HepG2 (cell line): Measurements from ENCODE around the gene PLOD3. TPM values are rescaled to one million over a fixed set of nuclear protein-coding genes. Genes with fewer than 3 reads are reported as not detected.

ENCODE experiments used
- ARHGAP35 ChIP-seq: sonication (generic); formaldehyde crosslinking; IDR thresholded peaks from 2 replicates; pipeline ENCODE4 v1.9.0; 2022; ENCODE audit warnings: mild to moderate bottlenecking, inconsistent platforms, moderate library complexity, missing genetic modification reagents, borderline replicate concordance
- BHLHE40 ChIP-seq: IDR thresholded peaks from 2 replicates; pipeline ENCODE4 v1.6.1; 2011; ENCODE audit warnings: low read length, improper control_type of control experiment
- HDAC6 ChIP-seq: fragments of 200-600 bp; sonication (generic); IDR thresholded peaks from 2 replicates; pipeline ENCODE4 v1.7.0; 2017; ENCODE audit warnings: mild to moderate bottlenecking, antibody characterized with exemption, low read length, low read depth
- HNRNPH1 ChIP-seq: fragments of 200-400 bp; formaldehyde crosslinking; optimal IDR thresholded peaks from 2 replicates; pipeline ENCODE3; 2017; ENCODE audit warnings: mild to moderate bottlenecking, low read depth, low read length
- KAT7 ChIP-seq: IDR thresholded peaks from 2 replicates; pipeline ENCODE4 v1.6.1; 2018; ENCODE audit warnings: borderline replicate concordance, missing compliant biosample characterization
- KDM4B ChIP-seq: sonication (generic); formaldehyde crosslinking; IDR thresholded peaks from 2 replicates; pipeline ENCODE4 v1.4.0; 2020; ENCODE audit warnings: missing genetic modification reagents
- NR1H2 ChIP-seq: sonication (generic); formaldehyde crosslinking; IDR thresholded peaks from 2 replicates; pipeline ENCODE4 v1.8.1; 2022; ENCODE audit warnings: low read depth, missing genetic modification reagents, borderline replicate concordance
- NR2F1 ChIP-seq, 2 experiments: fragments of 450-650 bp in 1 of 2; formaldehyde crosslinking in 1 of 2; IDR thresholded peaks; 2 replicates each; pipeline versions ENCODE4 v1.5.0 to v1.6.1; 2016 to 2020; ENCODE audit warnings: mild to moderate bottlenecking in 1 of 2, missing compliant biosample characterization in 1 of 2, missing genetic modification reagents in 1 of 2, moderate library complexity in 1 of 2
- NR3C1 ChIP-seq: sonication (generic); formaldehyde crosslinking; IDR thresholded peaks from 2 replicates; pipeline ENCODE4 v1.4.0; 2020; ENCODE audit warnings: missing genetic modification reagents
- RAD21 ChIP-seq: fragments of 450-650 bp; formaldehyde crosslinking; IDR thresholded peaks from 2 replicates; pipeline ENCODE4 v1.5.0; 2020; ENCODE audit warnings: mild to moderate bottlenecking
- RFXAP ChIP-seq: sonication (generic); formaldehyde crosslinking; IDR thresholded peaks from 2 replicates; pipeline ENCODE4 v1.4.0; 2020; ENCODE audit warnings: missing genetic modification reagents, borderline replicate concordance
- SALL1 ChIP-seq: sonication (generic); formaldehyde crosslinking; IDR thresholded peaks from 2 replicates; pipeline ENCODE4 v1.8.0; 2022; ENCODE audit warnings: mild to moderate bottlenecking, missing genetic modification reagents
- SNAI1 ChIP-seq: sonication (generic); formaldehyde crosslinking; IDR thresholded peaks from 2 replicates; pipeline ENCODE4 v1.5.0; 2020; ENCODE audit warnings: mild to moderate bottlenecking, missing genetic modification reagents, borderline replicate concordance
- SRY ChIP-seq: sonication (generic); formaldehyde crosslinking; IDR thresholded peaks from 2 replicates; pipeline ENCODE4 v1.8.0; 2022; ENCODE audit warnings: mild to moderate bottlenecking, missing genetic modification reagents
- TBX2 ChIP-seq: sonication (generic); formaldehyde crosslinking; IDR thresholded peaks from 2 replicates; pipeline ENCODE4 v1.5.0; 2020; ENCODE audit warnings: missing genetic modification reagents, mild to moderate bottlenecking, borderline replicate concordance
- TIGD3 ChIP-seq: sonication (generic); formaldehyde crosslinking; IDR thresholded peaks from 2 replicates; pipeline ENCODE4 v1.5.1; 2020; ENCODE audit warnings: mild to moderate bottlenecking, missing genetic modification reagents, borderline replicate concordance
- TSC22D2 ChIP-seq: sonication (generic); formaldehyde crosslinking; IDR thresholded peaks from 2 replicates; pipeline ENCODE4 v1.5.1; 2020; ENCODE audit warnings: missing genetic modification reagents, mild to moderate bottlenecking, borderline replicate concordance
- ZNF292 ChIP-seq: sonication (generic); formaldehyde crosslinking; IDR thresholded peaks from 2 replicates; pipeline ENCODE4 v1.8.1; 2022; ENCODE audit warnings: mild to moderate bottlenecking, low read depth, missing genetic modification reagents, borderline replicate concordance
- ZNF44 ChIP-seq: sonication (generic); formaldehyde crosslinking; IDR thresholded peaks from 2 replicates; pipeline ENCODE4 v1.5.1; 2020; ENCODE audit warnings: mild to moderate bottlenecking, missing genetic modification reagents
- ZNF446 ChIP-seq: sonication (generic); formaldehyde crosslinking; IDR thresholded peaks from 2 replicates; pipeline ENCODE4 v1.5.0; 2020; ENCODE audit warnings: mild to moderate bottlenecking, missing genetic modification reagents
- ZNF543 ChIP-seq: sonication (generic); formaldehyde crosslinking; IDR thresholded peaks from 2 replicates; pipeline ENCODE4 v1.4.0; 2020; ENCODE audit warnings: mild to moderate bottlenecking, missing genetic modification reagents
- ZNF644 ChIP-seq: IDR thresholded peaks from 2 replicates; pipeline ENCODE4 v1.6.1; 2016; ENCODE audit warnings: low read depth
- ZNF646 ChIP-seq: sonication (generic); formaldehyde crosslinking; IDR thresholded peaks from 2 replicates; pipeline ENCODE4 v1.9.0; 2021; ENCODE audit warnings: mild to moderate bottlenecking, missing genetic modification reagents
- ZSCAN12 ChIP-seq: sonication (generic); formaldehyde crosslinking; IDR thresholded peaks from 2 replicates; pipeline ENCODE4 v1.9.0; 2021; ENCODE audit warnings: mild to moderate bottlenecking, missing genetic modification reagents
- polyA plus RNA-seq, 8 experiments: library from polyadenylated mRNA; depleted of rRNA in 3 of 8; stranded (reverse) in 7 of 8; unstranded in 1 of 8; fragments of >200 nt; fragmentation: Illumina TruSeq in 4 of 8; extraction: Trizol in 4 of 8; gene quantifications; 2 replicates each; pipeline versions ENCODE4 v1.2.1 to v1.2.3, GENCODE V29; 2011 to 2016; ENCODE audit warnings: low read depth in 4 of 8, missing spikeins in 1 of 8, mixed read lengths in 1 of 8; ENCODE audit not compliant: insufficient read depth in 1 of 8
- total RNA-seq, 5 experiments: library from RNA; depleted of rRNA; stranded (reverse); fragments of >200 nt; fragmentation: Illumina TruSeq; extraction: Trizol; gene quantifications; 2 replicates each; pipeline ENCODE4 v1.2.3, GENCODE V29; 2016; ENCODE audit warnings: low read depth in 1 of 5

The PLOD3 gene
- total and polyA plus RNA-seq, 2 of the 13 experiments (the other 11 are each of a cell fraction or from before 2014, with no cell fraction given), result 65.8 to 67.4 TPM

- TF ChIP-seq HDAC6 (no peak), HNRNPH1 (no peak), SNAI1 (CRISPR knock-in tag) (no peak), ZNF646 (CRISPR knock-in tag) (peak; percentile 82; the same call in 1 of the 2 replicates), RFXAP (CRISPR knock-in tag) (no peak), TSC22D2 (CRISPR knock-in tag) (no peak), NR1H2 (CRISPR knock-in tag) (no peak), ZNF644 (no peak), KAT7 (CRISPR knock-in tag) (no peak), ZNF446 (CRISPR knock-in tag) (0 out of 2 replicates have a peak, but pooled peaks have one; percentile 23), NR3C1 (CRISPR knock-in tag) (no peak), ZNF292 (CRISPR knock-in tag) (no peak), SRY (CRISPR knock-in tag) (no peak), NR2F1 (CRISPR knock-in tag; IDR thresholded peaks at IDR 0.05) (no peak), ZNF543 (CRISPR knock-in tag) (no peak), RAD21 (CRISPR knock-in tag) (peak; percentile 73), ZNF44 (CRISPR knock-in tag) (no peak), TIGD3 (CRISPR knock-in tag) (no peak), TBX2 (CRISPR knock-in tag) (no peak), ARHGAP35 (CRISPR knock-in tag) (no peak), KDM4B (CRISPR knock-in tag) (no peak), BHLHE40 (no peak), ZSCAN12 (CRISPR knock-in tag) (no peak), SALL1 (CRISPR knock-in tag) (peak; percentile 48)
These were observed 47.4 kb downstream of the PLOD3 start (continued) for GRCh38 chr7:101169838-101170551.
